Left ventricle myocardium inferior (tissue), 1 donor: ENCODE data around the gene KIF2B. TPM values are rescaled to one million over a fixed set of nuclear protein-coding genes. Genes with fewer than 3 reads are reported as not detected.

Experiments used
- DNase-seq: peaks from one replicate; pipeline ENCODE4 v3.0.0-alpha.2; 2020
- H3K27ac ChIP-seq: fragments of 200-600 bp; replicated peaks from 2 replicates; pipeline ENCODE4 v1.8.0; 2021
- H3K27me3 ChIP-seq: fragments of 200-600 bp; 2 replicates; pipeline ENCODE4 v1.8.0; 2021; ENCODE audit warnings: low read depth
- H3K36me3 ChIP-seq: fragments of 200-600 bp; 2 replicates; pipeline ENCODE4 v1.8.0; 2021
- H3K4me1 ChIP-seq: fragments of 200-600 bp; 2 replicates; pipeline ENCODE4 v1.8.0; 2021
- H3K4me3 ChIP-seq: fragments of 200-600 bp; 2 replicates; pipeline ENCODE4 v1.8.0; 2021; ENCODE audit warnings: mild to moderate bottlenecking, moderate library complexity
- H3K9me3 ChIP-seq: fragments of 200-600 bp; replicated peaks from 2 replicates; pipeline ENCODE4 v1.8.0; 2021
- intact Hi-C: fragments of 100-400 bp; cut with micrococcal nuclease; formaldehyde crosslinking; loops from one replicate; pipeline ENCODE4 v1.11.0; 2022
- total RNA-seq: library from RNA; stranded (reverse); fragmentation: NEBNext Ultra II Directional; extraction: Animal tissue kit (Norgen Biotek cat#: 25700); gene quantifications from one replicate; pipeline ENCODE4 v1.2.1, GENCODE V29; 2021
- TF ChIP-seq, protein P1 (sequence below): fragments of 200-600 bp; IDR thresholded peaks from 2 replicates; pipeline ENCODE4 v1.8.0; 2021; ENCODE audit warnings: antibody characterized with exemption, mild to moderate bottlenecking, borderline replicate concordance
- donor health status: DM: no; HTN: yes; CAD: no; lungs with severe emphysema.

Gene KIF2B
- total RNA-seq, 1 donor from 2014 or later, result not detected

DNA sequence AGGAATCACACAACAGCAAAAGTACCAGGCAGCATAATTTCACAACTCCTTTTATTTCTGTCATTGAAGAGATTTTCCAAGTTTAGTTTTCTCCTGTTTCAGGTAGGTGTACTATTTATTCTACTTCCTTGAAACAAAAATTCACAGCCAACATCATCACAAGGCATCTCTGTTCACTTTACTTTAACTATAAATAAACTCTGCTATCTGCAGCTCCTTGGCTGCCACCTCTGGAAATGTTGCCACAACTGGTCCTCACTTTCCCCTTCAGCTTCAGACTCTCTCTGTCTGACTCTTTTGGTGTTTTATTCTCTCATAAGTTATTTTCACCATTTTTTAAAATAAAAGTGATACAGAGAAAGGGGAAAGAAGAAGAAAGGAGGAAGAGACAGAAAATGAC lies 27.9 kb upstream of the KIF2B start:
- Histone ChIP-seq H3K27ac (no peak overlapping the region), H3K4me1 (no peaks in the 10 kb centered on the region), H3K9me3 (no peaks in the 10 kb centered on the region), H3K36me3 (no peaks in the 10 kb centered on the region), H3K4me3 (no peak overlapping the region), H3K27me3 (no peaks in the 10 kb centered on the region)
- intact Hi-C loops, result loop anchor here (10.0 kb wide), 1 partner anchor 60 kb away; no protein-coding TSS in a partner anchor
- no peak for DNase-seq
- TF ChIP-seq, protein P1, sequence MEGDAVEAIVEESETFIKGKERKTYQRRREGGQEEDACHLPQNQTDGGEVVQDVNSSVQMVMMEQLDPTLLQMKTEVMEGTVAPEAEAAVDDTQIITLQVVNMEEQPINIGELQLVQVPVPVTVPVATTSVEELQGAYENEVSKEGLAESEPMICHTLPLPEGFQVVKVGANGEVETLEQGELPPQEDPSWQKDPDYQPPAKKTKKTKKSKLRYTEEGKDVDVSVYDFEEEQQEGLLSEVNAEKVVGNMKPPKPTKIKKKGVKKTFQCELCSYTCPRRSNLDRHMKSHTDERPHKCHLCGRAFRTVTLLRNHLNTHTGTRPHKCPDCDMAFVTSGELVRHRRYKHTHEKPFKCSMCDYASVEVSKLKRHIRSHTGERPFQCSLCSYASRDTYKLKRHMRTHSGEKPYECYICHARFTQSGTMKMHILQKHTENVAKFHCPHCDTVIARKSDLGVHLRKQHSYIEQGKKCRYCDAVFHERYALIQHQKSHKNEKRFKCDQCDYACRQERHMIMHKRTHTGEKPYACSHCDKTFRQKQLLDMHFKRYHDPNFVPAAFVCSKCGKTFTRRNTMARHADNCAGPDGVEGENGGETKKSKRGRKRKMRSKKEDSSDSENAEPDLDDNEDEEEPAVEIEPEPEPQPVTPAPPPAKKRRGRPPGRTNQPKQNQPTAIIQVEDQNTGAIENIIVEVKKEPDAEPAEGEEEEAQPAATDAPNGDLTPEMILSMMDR, result no peak

DNA sequence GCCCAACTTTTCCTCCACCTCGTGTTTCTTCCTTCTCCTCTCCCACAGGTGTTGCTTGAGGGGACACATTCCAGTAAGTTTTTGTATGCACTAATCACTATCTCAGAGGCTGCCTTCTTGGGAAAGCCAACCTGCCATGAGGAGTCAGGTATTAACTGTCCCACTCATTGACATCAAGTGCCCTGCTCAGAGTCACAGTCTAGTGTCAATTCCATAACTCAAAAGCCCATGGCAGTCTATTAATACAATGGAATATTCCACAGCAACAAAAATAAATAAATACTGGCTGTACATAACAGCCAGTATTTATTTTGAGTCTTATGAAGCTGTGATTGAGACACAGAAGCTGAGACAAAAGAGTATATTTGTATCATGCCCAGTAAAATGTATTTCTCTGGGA lies 26.1 kb upstream of the KIF2B start:
- H3K27me3 ChIP-seq, result no peaks in the 10 kb centered on the region
- H3K36me3 ChIP-seq, result no peaks in the 10 kb centered on the region
- H3K27ac ChIP-seq, result no peak overlapping the region
- no peaks in the 10 kb centered on the region for H3K9me3 ChIP-seq
- no peaks in the 10 kb centered on the region for H3K4me1 ChIP-seq
- DNase-seq, result no peak
- TF ChIP-seq, protein P1, result no peak
- no peak overlapping the region for H3K4me3 ChIP-seq
- intact Hi-C loops, result loop anchor here (10.0 kb wide), 1 partner anchor 58 kb away; no protein-coding TSS in a partner anchor

DNA sequence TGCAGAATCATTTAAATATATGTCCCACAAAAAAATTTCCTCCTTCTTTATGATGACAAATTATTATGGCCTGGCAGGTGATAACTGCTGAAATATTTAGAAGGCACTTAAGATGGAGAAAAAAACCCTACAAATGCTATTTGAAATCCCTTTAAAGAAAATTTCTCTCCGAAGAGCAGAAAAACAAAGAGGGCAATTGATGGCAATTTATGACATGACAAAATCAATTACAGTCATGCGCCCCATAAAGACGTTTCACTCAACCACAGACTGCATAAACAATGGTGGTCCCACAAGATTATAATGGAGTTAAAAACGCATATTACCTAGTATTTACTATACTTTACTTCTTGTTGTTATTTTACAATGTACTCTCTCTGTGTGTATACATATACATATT lies 25.2 kb upstream of the KIF2B start:
- Histone ChIP-seq H3K9me3 (no peaks in the 10 kb centered on the region), H3K27me3 (no peaks in the 10 kb centered on the region), H3K27ac (no peak overlapping the region), H3K4me1 (no peaks in the 10 kb centered on the region), H3K36me3 (no peaks in the 10 kb centered on the region), H3K4me3 (no peak overlapping the region)
- TF ChIP-seq, protein P1, result no peak
- intact Hi-C loops, result loop anchor here (10.0 kb wide), 1 partner anchor 57 kb away; no protein-coding TSS in a partner anchor
- no peak for DNase-seq

DNA sequence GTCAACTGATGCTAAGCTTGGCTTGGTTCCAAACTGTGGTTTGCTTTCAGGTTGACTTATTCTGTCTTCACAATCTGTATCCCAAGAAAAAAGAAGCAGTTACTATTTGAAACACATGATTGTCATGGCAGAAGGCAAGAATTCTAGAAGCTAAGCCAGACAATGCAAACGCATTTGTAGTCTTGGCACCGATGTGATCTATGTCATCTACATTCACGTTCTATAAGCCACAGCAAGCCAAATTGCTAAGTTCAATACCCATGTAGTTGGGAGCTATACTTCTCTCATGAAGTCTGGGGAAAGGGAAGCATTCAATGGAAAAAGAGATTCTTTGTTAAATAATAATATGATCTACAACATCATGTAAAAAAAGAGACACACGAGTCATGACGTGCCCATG lies 18.3 kb upstream of the KIF2B start:
- Histone ChIP-seq H3K27ac (no peak overlapping the region), H3K36me3 (no peaks in the 10 kb centered on the region), H3K9me3 (no peaks in the 10 kb centered on the region), H3K27me3 (no peaks in the 10 kb centered on the region), H3K4me1 (no peaks in the 10 kb centered on the region), H3K4me3 (no peak overlapping the region)
- no peak for DNase-seq
- intact Hi-C loops, result no loop called here
- TF ChIP-seq, protein P1, result no peak

DNA sequence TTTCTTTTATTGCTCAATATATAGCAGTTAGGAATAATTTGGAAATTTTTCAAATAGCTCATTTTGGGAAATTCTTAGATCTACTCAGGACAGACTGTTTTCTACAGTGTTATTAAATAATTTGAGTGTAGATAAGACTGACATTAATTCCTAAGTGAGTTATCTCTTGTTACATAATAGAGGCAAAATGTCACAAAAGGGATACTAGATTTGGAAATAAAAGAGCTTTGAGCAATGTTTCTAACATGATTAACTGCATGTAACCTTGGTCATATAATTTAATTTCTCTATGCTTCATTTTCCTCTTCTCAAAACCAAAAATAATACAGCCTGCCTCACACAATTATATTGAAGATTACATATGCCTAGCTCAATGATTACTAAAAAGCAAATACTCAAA lies 16.3 kb upstream of the KIF2B start:
- no peaks in the 10 kb centered on the region for H3K27me3 ChIP-seq
- H3K36me3 ChIP-seq, result no peaks in the 10 kb centered on the region
- no peaks in the 10 kb centered on the region for H3K4me1 ChIP-seq
- intact Hi-C loops, result no loop called here
- no peak overlapping the region for H3K4me3 ChIP-seq
- no peaks in the 10 kb centered on the region for H3K9me3 ChIP-seq
- TF ChIP-seq, protein P1, result no peak
- no peak overlapping the region for H3K27ac ChIP-seq
- no peak for DNase-seq

DNA sequence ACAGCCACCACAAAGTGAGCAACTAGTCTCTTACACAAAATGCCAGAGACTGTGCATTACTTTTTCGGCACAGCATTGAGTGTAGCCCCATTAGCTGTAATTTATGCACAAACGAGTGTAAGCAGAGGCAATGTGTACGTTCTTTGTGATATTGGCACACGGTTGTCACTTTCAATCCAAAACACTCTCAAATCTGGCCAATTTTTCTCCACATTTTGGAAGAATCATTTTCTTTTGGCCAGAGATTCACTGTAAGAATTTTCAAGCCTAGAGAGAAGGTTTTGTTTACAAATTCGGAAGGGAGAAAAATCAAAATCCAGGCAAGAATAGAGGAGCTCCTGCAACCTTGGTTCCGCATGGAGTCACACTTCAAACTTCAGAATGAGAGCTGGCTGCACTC lies 15.4 kb upstream of the KIF2B start:
- intact Hi-C loops, result no loop called here
- no peak overlapping the region for H3K4me3 ChIP-seq

More for the DNA sequence above, 15.4 kb upstream of the KIF2B start:
- no peak for DNase-seq
- Histone ChIP-seq H3K27ac (no peak overlapping the region), H3K9me3 (no peaks in the 10 kb centered on the region), H3K4me1 (no peaks in the 10 kb centered on the region), H3K27me3 (no peaks in the 10 kb centered on the region), H3K36me3 (no peaks in the 10 kb centered on the region)
- TF ChIP-seq, protein P1, result no peak
